PC-9 (cell line): ENCODE measurements around the gene TUBA4B. TPM values are rescaled to one million over a fixed set of nuclear protein-coding genes. Genes with fewer than 3 reads are reported as not detected.
A peak's percentile ranks its signal among the peaks of the same experiment; 100 is the strongest.

Experiments
- BruUV-seq: library from RNA; stranded (reverse); fragments of 400-500 nt; replicated peaks from 2 replicates; lab custom pipeline; 2021; lab: Mats Ljungman, UMichigan
- CTCF ChIA-PET: fragments of 300-600 bp; sonication (Branson Sonifier 250); formaldehyde crosslinking; loops from one replicate; lab custom pipeline; 2022; ENCODE audit warnings: antibody characterized with exemption; lab: Charles Lee
- POLR2A ChIA-PET: fragments of 300-600 bp; sonication (Branson Sonifier 250); formaldehyde crosslinking; loops from one replicate; lab custom pipeline; 2022; ENCODE audit warnings: antibody characterized with exemption; ENCODE audit not compliant: unreplicated experiment; lab: Charles Lee
- DNase-seq, 2 experiments: peaks; one replicate each; pipeline versions ENCODE4 v3.0.0 to v3.0.0-alpha.2; 2015 to 2022; ENCODE audit warnings: mixed read lengths in 1 of 2
- H2AFZ ChIP-seq: fragments of 200-600 bp; sonication (generic); 2 replicates; pipeline ENCODE4 v1.8.1; 2017; ENCODE audit warnings: antibody characterized with exemption
- H3F3A ChIP-seq: fragments of 200-600 bp; sonication (generic); 2 replicates; pipeline ENCODE4 v1.8.1; 2017; ENCODE audit warnings: antibody characterized with exemption, mild to moderate bottlenecking, low read depth; ENCODE audit not compliant: insufficient read depth
- H3K27ac ChIP-seq: fragments of 200-600 bp; sonication (generic); 2 replicates; pipeline ENCODE4 v1.6.1; 2016; ENCODE audit warnings: mixed run types
- H3K27me3 ChIP-seq: fragments of 200-600 bp; sonication (generic); 2 replicates; pipeline ENCODE4 v1.6.1; 2016; ENCODE audit warnings: low read depth, mixed run types; ENCODE audit not compliant: insufficient read depth
- H3K36me3 ChIP-seq: fragments of 200-600 bp; sonication (generic); 2 replicates; pipeline ENCODE4 v1.6.1; 2016; ENCODE audit warnings: low read depth, mixed run types
- H3K4me1 ChIP-seq: fragments of 200-600 bp; sonication (generic); replicated peaks from 2 replicates; pipeline ENCODE4 v1.6.1; 2016; ENCODE audit warnings: mixed run types; ENCODE audit not compliant: insufficient read depth
- H3K4me2 ChIP-seq: fragments of 200-600 bp; sonication (generic); 2 replicates; pipeline ENCODE4 v1.6.1; 2017; ENCODE audit warnings: mixed run types
- H3K4me3 ChIP-seq: fragments of 200-600 bp; sonication (generic); 2 replicates; pipeline ENCODE4 v1.6.1; 2016; ENCODE audit warnings: mixed run types
- H3K79me2 ChIP-seq: fragments of 200-600 bp; sonication (generic); 2 replicates; pipeline ENCODE4 v1.6.1; 2017; ENCODE audit warnings: low read depth, mixed run types
- H3K9me2 ChIP-seq: fragments of 200-600 bp; sonication (generic); 2 replicates; pipeline ENCODE4 v1.8.1; 2017; ENCODE audit warnings: mild to moderate bottlenecking; ENCODE audit not compliant: insufficient read depth
- H3K9me3 ChIP-seq: fragments of 200-600 bp; sonication (generic); 2 replicates; pipeline ENCODE4 v1.8.1; 2016; ENCODE audit warnings: low read depth; ENCODE audit not compliant: insufficient read depth
- H4K20me1 ChIP-seq: fragments of 200-600 bp; sonication (generic); 2 replicates; pipeline ENCODE4 v1.8.1; 2017; ENCODE audit not compliant: insufficient read depth
- CTCF ChIP-seq: fragments of 200-600 bp; sonication (generic); conservative IDR thresholded peaks from 2 replicates; pipeline ENCODE4 v1.6.1; 2017; ENCODE audit warnings: mixed run types, antibody characterized with exemption, mild to moderate bottlenecking, moderate library complexity
- EZH2 ChIP-seq: fragments of 200-600 bp; sonication (generic); IDR thresholded peaks from 2 replicates; pipeline ENCODE4 v1.8.0; 2017; ENCODE audit warnings: antibody characterized with exemption, low read depth
- intact Hi-C: fragments of 100-400 bp; cut with micrococcal nuclease; formaldehyde crosslinking; loops from one replicate; pipeline ENCODE4 v1.10.0; 2022; ENCODE audit not compliant: unreplicated experiment
- total RNA-seq: library from RNA; stranded (reverse); gene quantifications from 2 replicates; pipeline ENCODE4 v1.2.3, GENCODE V29; 2021

The TUBA4B gene
- total RNA-seq, 1 experiment from 2014 or later = not detected

GRCh38 chr2:219279916-219280516 lies 27.0 kb downstream of the TUBA4B start:
- no peaks in the 10 kb centered on the region for H3K27me3 ChIP-seq
- TF ChIP-seq CTCF = no peak
- TF ChIP-seq EZH2 = no peak
- no peak overlapping the region for H3K27ac ChIP-seq
- ChIA-PET POLR2A (interaction anchor here (0.7 kb wide), 2 partner anchors 28 to 69 kb away, joined by 3 to 4 read pairs; no protein-coding TSS in a partner anchor), CTCF (interaction anchor here (0.8 kb wide), 1 partner anchor 15 kb away, joined by 3 read pairs; no protein-coding TSS in a partner anchor)
- DNase-seq = no peak
- H3K4me3 ChIP-seq = peak overlapping the region; percentile 81
- H3K9me3 ChIP-seq = no peaks in the 10 kb centered on the region
- BruUV-seq = no TSS peak
- H3K4me2 ChIP-seq = peak overlapping the region; percentile 93
- no peaks in the 10 kb centered on the region for H4K20me1 ChIP-seq
- H3K9me2 ChIP-seq = no peaks in the 10 kb centered on the region
- peaks cover 32% of the 10 kb centered on the region for H3K4me1 ChIP-seq
- no peaks in the 10 kb centered on the region for H3K36me3 ChIP-seq
- intact Hi-C loops = loop anchor here (1.0 to 10.0 kb wide), 7 partner anchors 14 to 385 kb away; partner anchors contain the start of genes ABCB6, ANKZF1, ATG9A and TUBA4A
- peaks cover 20% of the 10 kb centered on the region; the same call in 1 of the 2 replicates for H3F3A ChIP-seq
- peak overlapping the region; percentile 86 for H2AFZ ChIP-seq
- H3K79me2 ChIP-seq = 0 out of 2 replicates have a peak, but pooled peaks cover 3% of the 10 kb centered on the region

DNA sequence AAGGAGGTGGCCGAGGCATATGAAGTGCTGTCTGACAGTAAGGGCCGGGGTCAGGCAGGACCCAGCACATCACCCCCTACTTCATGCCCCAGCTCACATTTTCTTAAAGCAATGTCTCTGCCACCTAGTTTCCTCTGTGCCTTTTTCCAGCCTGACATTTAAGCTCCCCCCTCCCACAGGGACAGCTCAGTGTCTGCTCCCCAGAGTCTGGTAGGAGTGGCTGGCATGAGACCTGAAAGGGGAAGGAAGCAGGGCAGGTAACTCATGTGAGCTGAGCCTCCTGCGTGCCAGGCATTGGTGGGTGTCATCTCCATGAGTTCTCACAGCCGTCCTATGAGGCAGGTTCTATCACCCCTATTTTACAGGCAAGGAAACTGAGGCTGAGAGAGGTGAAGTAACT lies 27.6 kb downstream of the TUBA4B start:
- CTCF ChIA-PET = interaction anchor here (0.8 kb wide), 1 partner anchor 14 kb away, joined by 3 read pairs; no protein-coding TSS in a partner anchor
- H3K4me1 ChIP-seq = peaks cover 26% of the 10 kb centered on the region
- POLR2A ChIA-PET = interaction anchor here (0.7 kb wide), 1 partner anchor 29 kb away, joined by 3 read pairs; no protein-coding TSS in a partner anchor
- 0 out of 2 replicates have a peak, but pooled peaks cover 3% of the 10 kb centered on the region for H3K79me2 ChIP-seq
- H3F3A ChIP-seq = peaks cover 13% of the 10 kb centered on the region; the same call in 1 of the 2 replicates
- no peak overlapping the region for H3K4me3 ChIP-seq
- BruUV-seq = TSS peak; percentile 38
- H3K27me3 ChIP-seq = no peaks in the 10 kb centered on the region
- intact Hi-C loops = no loop called here
- no peak for TF ChIP-seq EZH2
- TF ChIP-seq CTCF = no peak
- H3K27ac ChIP-seq = no peak overlapping the region
- H3K4me2 ChIP-seq = peak overlapping the region; percentile 93; the same call in 1 of the 2 replicates
- H3K9me3 ChIP-seq = no peaks in the 10 kb centered on the region
- no peak overlapping the region for H2AFZ ChIP-seq
- no peaks in the 10 kb centered on the region for H4K20me1 ChIP-seq
- no peaks in the 10 kb centered on the region for H3K36me3 ChIP-seq
- DNase-seq = no peak
- no peaks in the 10 kb centered on the region for H3K9me2 ChIP-seq

DNA sequence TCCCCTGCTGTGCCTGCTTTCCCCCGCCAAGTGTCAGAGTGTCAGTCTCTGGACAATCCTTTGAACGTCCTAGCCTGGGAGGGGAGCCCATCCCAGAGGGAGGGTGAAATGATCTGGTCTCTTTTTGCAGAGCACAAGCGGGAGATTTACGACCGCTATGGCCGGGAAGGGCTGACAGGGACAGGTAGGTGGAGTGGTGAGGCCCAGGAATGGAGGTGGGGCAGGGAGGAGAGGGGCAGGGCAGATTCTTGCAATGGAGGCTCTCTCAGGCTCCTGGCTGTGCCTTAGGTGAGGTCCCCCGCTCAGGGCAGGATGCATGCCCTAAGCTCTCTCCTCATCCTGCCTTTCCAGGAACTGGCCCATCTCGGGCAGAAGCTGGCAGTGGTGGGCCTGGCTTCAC lies 28.5 kb downstream of the TUBA4B start:
- H2AFZ ChIP-seq = no peak overlapping the region
- TF ChIP-seq CTCF (no peak), EZH2 (no peak)
- no peaks in the 10 kb centered on the region for H3K9me3 ChIP-seq
- ChIA-PET CTCF (no interaction called here), POLR2A (no interaction called here)
- H3K27me3 ChIP-seq = no peaks in the 10 kb centered on the region
- no peaks in the 10 kb centered on the region for H3K36me3 ChIP-seq
- BruUV-seq = no TSS peak
- H3K4me3 ChIP-seq = no peak overlapping the region
- H4K20me1 ChIP-seq = no peaks in the 10 kb centered on the region
- DNase-seq = no peak
- 0 out of 2 replicates have a peak, but pooled peaks cover 3% of the 10 kb centered on the region for H3K79me2 ChIP-seq
- no peak overlapping the region for H3K27ac ChIP-seq
- intact Hi-C loops = no loop called here
- peaks cover 11% of the 10 kb centered on the region; the same call in 1 of the 2 replicates for H3F3A ChIP-seq
- no peak overlapping the region for H3K4me2 ChIP-seq
- no peaks in the 10 kb centered on the region for H3K9me2 ChIP-seq
- H3K4me1 ChIP-seq = peaks cover 25% of the 10 kb centered on the region
